ENCODE data around the gene NADSYN1. TPM values are rescaled to one million over a fixed set of nuclear protein-coding genes. Genes with fewer than 3 reads are reported as not detected.

Gene NADSYN1
- polyA plus RNA-seq, 1 experiment: 63.6 TPM

GRCh38 chr11:71542382-71542781 is 89.4 kb downstream of the NADSYN1 start:
- CTCF ChIA-PET: interaction anchor here (1.1 to 1.4 kb wide), 2 partner anchors 17 to 38 kb away, joined by 4 read pairs; no protein-coding TSS in a partner anchor
- no peak for TF ChIP-seq CTCF (IDR thresholded peaks at IDR 0.05; ENCODE audit: insufficient read depth, low read depth, low read length)
- no peaks in the 10 kb centered on the region for H3K36me3 ChIP-seq (ENCODE audit: control insufficient read depth, insufficient read depth, low read length)
- H3K27me3 ChIP-seq (ENCODE audit: control insufficient read depth, insufficient read depth, low read length): peaks cover 2% of the 10 kb centered on the region; the same call in 1 of the 2 replicates
- no peak overlapping the region for H3K4me3 ChIP-seq (ENCODE audit: low read depth, low read length)
- POLR2A ChIA-PET: no interaction called here
- no peak for DNase-seq (ENCODE audit: low read depth)

GRCh38 chr11:71542879-71543777 is 90.1 kb downstream of the NADSYN1 start:
- TF ChIP-seq CTCF (IDR thresholded peaks at IDR 0.05; ENCODE audit: insufficient read depth, low read depth, low read length): no peak
- Histone ChIP-seq H3K27me3 (ENCODE audit: control insufficient read depth, insufficient read depth, low read length) (peaks cover 2% of the 10 kb centered on the region; the same call in 1 of the 2 replicates), H3K4me3 (ENCODE audit: low read depth, low read length) (no peak overlapping the region), H3K36me3 (ENCODE audit: control insufficient read depth, insufficient read depth, low read length) (no peaks in the 10 kb centered on the region)
- ChIA-PET POLR2A (no interaction called here), CTCF (interaction anchor here (1.1 to 1.4 kb wide), 2 partner anchors 17 to 37 kb away, joined by 4 read pairs; no protein-coding TSS in a partner anchor)
- DNase-seq (ENCODE audit: low read depth): no peak

GRCh38 chr11:71543866-71544265 is 90.9 kb downstream of the NADSYN1 start:
- CTCF ChIA-PET: no interaction called here
- no peak for TF ChIP-seq CTCF (IDR thresholded peaks at IDR 0.05; ENCODE audit: insufficient read depth, low read depth, low read length)
- peaks cover 2% of the 10 kb centered on the region; the same call in 1 of the 2 replicates for H3K27me3 ChIP-seq (ENCODE audit: control insufficient read depth, insufficient read depth, low read length)
- POLR2A ChIA-PET: no interaction called here
- DNase-seq (ENCODE audit: low read depth): no peak
- no peaks in the 10 kb centered on the region for H3K36me3 ChIP-seq (ENCODE audit: control insufficient read depth, insufficient read depth, low read length)
- H3K4me3 ChIP-seq (ENCODE audit: low read depth, low read length): no peak overlapping the region

- no peaks in the 10 kb centered on the region for H3K36me3 ChIP-seq (ENCODE audit: control insufficient read depth, insufficient read depth, low read length)
- CTCF ChIA-PET: interaction anchor here (1.0 kb wide), 1 partner anchor 35 kb away, joined by 3 read pairs; no protein-coding TSS in a partner anchor
- peaks cover 2% of the 10 kb centered on the region; the same call in 1 of the 2 replicates for H3K27me3 ChIP-seq (ENCODE audit: control insufficient read depth, insufficient read depth, low read length)
- no peak for DNase-seq (ENCODE audit: low read depth)
- TF ChIP-seq CTCF (IDR thresholded peaks at IDR 0.05; ENCODE audit: insufficient read depth, low read depth, low read length): no peak
- no peak overlapping the region for H3K4me3 ChIP-seq (ENCODE audit: low read depth, low read length)
- POLR2A ChIA-PET: no interaction called here
Measured at GRCh38 chr11:71544525-71545214, 91.7 kb downstream of the NADSYN1 start.

GRCh38 chr11:71545405-71545966 is 92.5 kb downstream of the NADSYN1 start:
- H3K27me3 ChIP-seq (ENCODE audit: control insufficient read depth, insufficient read depth, low read length): peaks cover 2% of the 10 kb centered on the region; the same call in 1 of the 2 replicates
- no peak for TF ChIP-seq CTCF (IDR thresholded peaks at IDR 0.05; ENCODE audit: insufficient read depth, low read depth, low read length)
- ChIA-PET POLR2A (no interaction called here), CTCF (interaction anchor here (1.0 kb wide), 1 partner anchor 34 kb away, joined by 3 read pairs; no protein-coding TSS in a partner anchor)
- H3K4me3 ChIP-seq (ENCODE audit: low read depth, low read length): no peak overlapping the region
- no peak for DNase-seq (ENCODE audit: low read depth)
- H3K36me3 ChIP-seq (ENCODE audit: control insufficient read depth, insufficient read depth, low read length): no peaks in the 10 kb centered on the region
